Lower leg skin (tissue), 4 donors: Measurements from ENCODE around the gene KCNG2. TPM values are rescaled to one million over a fixed set of nuclear protein-coding genes. Genes with fewer than 3 reads are reported as not detected.
A peak's percentile ranks its signal among the peaks of the same experiment; 100 is the strongest.

Experiments used
- DNase-seq, 2 donors: peaks; one replicate each; pipeline ENCODE4 v3.0.0-alpha.2; 2019; ENCODE audit warnings: low spot score in 2 of 2
- H3K4me3 ChIP-seq: fragments of 200-600 bp; sonication (generic); 2 replicates; pipeline ENCODE4 v1.5.1; 2017; ENCODE audit warnings: mild to moderate bottlenecking, low read depth; ENCODE audit not compliant: poor library complexity, severe bottlenecking
- CTCF ChIP-seq, 3 donors: fragments of 450-650 bp; IDR thresholded peaks; one replicate each; pipeline ENCODE4 v1.5.1; 2016; ENCODE audit warnings: antibody characterized with exemption in 3 of 3, mild to moderate bottlenecking in 3 of 3, moderate library complexity in 2 of 3
- POLR2A ChIP-seq, 2 donors: fragments of 450-650 bp; IDR thresholded peaks; one replicate each; pipeline ENCODE4 v1.6.1; 2016 to 2017; ENCODE audit warnings: antibody characterized with exemption in 2 of 2, mild to moderate bottlenecking in 1 of 2, moderate library complexity in 1 of 2
- WGBS, 2 donors: methylation state at CpG; one replicate each; pipeline ENCODE4 v1.1.5; 2018; 5-methylcytosine and 5-hydroxymethylcytosine counted together
- intact Hi-C: fragments of 100-400 bp; cut with DNase I; formaldehyde crosslinking; loops from one replicate; pipeline ENCODE4 v1.15.0; 2023; ENCODE audit warnings: low total_unique reads
- total RNA-seq, 4 donors: library from RNA; depleted of rRNA; stranded (reverse); fragments of >200 nt; gene quantifications; one replicate each; pipeline ENCODE4 v1.1.0, GENCODE V29; 2016

Gene KCNG2
- total RNA-seq, 4 donors from 2014 or later: 0.84 TPM; not detected in 3

GRCh38 chr18:79927607-79928562 lies 130.1 kb downstream of the KCNG2 start:
- no peak overlapping the region for H3K4me3 ChIP-seq
- DNase-seq: peak; percentile 7 to 71
- intact Hi-C loops: no loop called here
- WGBS, 2 donors: 88 to 91% methylated on average over 20 to 25 of the region's 25 CpGs
- no peak for TF ChIP-seq CTCF (IDR thresholded peaks at IDR 0.05)
- TF ChIP-seq POLR2A (IDR thresholded peaks at IDR 0.05): no peak

- peak; percentile 3 to 45 for DNase-seq
- TF ChIP-seq CTCF (IDR thresholded peaks at IDR 0.05) (no peak), POLR2A (IDR thresholded peaks at IDR 0.05) (no peak)
- 91 to 96% methylated on average over 9 of the region's 9 CpGs for WGBS, 2 donors
These were observed 130.8 kb downstream of the KCNG2 start for GRCh38 chr18:79928563-79928960.

GRCh38 chr18:79930020-79930642 lies 132.4 kb downstream of the KCNG2 start:
- no peak for DNase-seq
- H3K4me3 ChIP-seq: no peak overlapping the region
- intact Hi-C loops: loop anchor here (10.0 kb wide), 1 partner anchor 135 kb away; the partner anchor contains the start of gene KCNG2
- TF ChIP-seq CTCF (IDR thresholded peaks at IDR 0.05) (no peak), POLR2A (IDR thresholded peaks at IDR 0.05) (no peak)
- WGBS, 2 donors: 95 to 97% methylated on average over 2 of the region's 2 CpGs

More at GRCh38 chr18:79928563-79928960, 130.8 kb downstream of the KCNG2 start:
- intact Hi-C loops: no loop called here
- no peak overlapping the region for H3K4me3 ChIP-seq

- no peak overlapping the region for H3K4me3 ChIP-seq
- no peak for DNase-seq
- TF ChIP-seq POLR2A (IDR thresholded peaks at IDR 0.05): no peak
- no peak for TF ChIP-seq CTCF (IDR thresholded peaks at IDR 0.05)
- intact Hi-C loops: loop anchor here (10.0 kb wide), 1 partner anchor 137 kb away; the partner anchor contains the start of gene KCNG2
- 95 to 96% methylated on average over 2 of the region's 2 CpGs for WGBS, 2 donors
These were observed 133.7 kb downstream of the KCNG2 start for GRCh38 chr18:79931475-79931874.

- intact Hi-C loops: loop anchor here (10.0 kb wide), 1 partner anchor 138 kb away; the partner anchor contains the start of gene KCNG2
- 91 to 96% methylated on average over 3 of the region's 3 CpGs for WGBS, 2 donors
- TF ChIP-seq CTCF (IDR thresholded peaks at IDR 0.05) (no peak), POLR2A (IDR thresholded peaks at IDR 0.05) (no peak)
- H3K4me3 ChIP-seq: no peak overlapping the region
- DNase-seq: no peak
These were observed 135.2 kb downstream of the KCNG2 start for GRCh38 chr18:79932907-79933306.
